Stimulated activated CD8-positive, alpha-beta memory T cell treated with anti-CD3 and anti-CD28 coated beads, Interleukin-2, amount 100 ng/mL, for 48 hours (primary cell): ENCODE results near the gene VAV1.

Experiments used
- DNase-seq, 2 donors: peaks; one replicate each; pipeline ENCODE4 v3.0.0-alpha.2; 2020; ENCODE audit warnings: low read depth in 2 of 2

The VAV1 gene

GRCh38 chr19:6772028-6772865 is at the start of gene VAV1:
VAV1 (plus strand) TSS chr19:6772708; CDS start chr19:6772808, 100 bp downstream.
- peak; percentile 71 to 72 for DNase-seq

- no peak for DNase-seq
Measured at GRCh38 chr19:6723108-6723618, 49.3 kb upstream of the VAV1 start.

- DNase-seq = no peak
Measured at GRCh38 chr19:6723738-6724137, 48.8 kb upstream of the VAV1 start.

GRCh38 chr19:6724631-6725492 is 47.6 kb upstream of the VAV1 start:
- no peak for DNase-seq

- no peak for DNase-seq
Measured at GRCh38 chr19:6725513-6726231, 46.8 kb upstream of the VAV1 start.

- DNase-seq = no peak
Measured at GRCh38 chr19:6728346-6728745, 44.2 kb upstream of the VAV1 start.

- no peak for DNase-seq
Measured at GRCh38 chr19:6729573-6730152, 42.8 kb upstream of the VAV1 start.

GRCh38 chr19:6730153-6730804 is 42.2 kb upstream of the VAV1 start:
- DNase-seq = peak in 1 of 2 donors; percentile 61

GRCh38 chr19:6730941-6731670 is 41.4 kb upstream of the VAV1 start:
- no peak for DNase-seq

GRCh38 chr19:6731822-6732221 is 40.7 kb upstream of the VAV1 start:
- DNase-seq = no peak

- DNase-seq = no peak
Measured at GRCh38 chr19:6732803-6733337, 39.6 kb upstream of the VAV1 start.

GRCh38 chr19:6733338-6734095 is 39.0 kb upstream of the VAV1 start:
- no peak for DNase-seq

GRCh38 chr19:6734096-6734696 is 38.3 kb upstream of the VAV1 start:
- no peak for DNase-seq

- DNase-seq = no peak
Measured at GRCh38 chr19:6735181-6735911, 37.2 kb upstream of the VAV1 start.

GRCh38 chr19:6736169-6736916 is 36.2 kb upstream of the VAV1 start:
- peak in 1 of 2 donors; percentile 54 for DNase-seq

GRCh38 chr19:6736917-6737283 is 35.6 kb upstream of the VAV1 start:
- DNase-seq = no peak

GRCh38 chr19:6737284-6737872 is 35.1 kb upstream of the VAV1 start, which contains the start of gene GPR108:
GPR108 (minus strand) TSS chr19:6737580; CDS start chr19:6737576, 4 bp downstream.
- DNase-seq = peak; percentile 98
